ENCODE results near the gene TRMT11.

DNA sequence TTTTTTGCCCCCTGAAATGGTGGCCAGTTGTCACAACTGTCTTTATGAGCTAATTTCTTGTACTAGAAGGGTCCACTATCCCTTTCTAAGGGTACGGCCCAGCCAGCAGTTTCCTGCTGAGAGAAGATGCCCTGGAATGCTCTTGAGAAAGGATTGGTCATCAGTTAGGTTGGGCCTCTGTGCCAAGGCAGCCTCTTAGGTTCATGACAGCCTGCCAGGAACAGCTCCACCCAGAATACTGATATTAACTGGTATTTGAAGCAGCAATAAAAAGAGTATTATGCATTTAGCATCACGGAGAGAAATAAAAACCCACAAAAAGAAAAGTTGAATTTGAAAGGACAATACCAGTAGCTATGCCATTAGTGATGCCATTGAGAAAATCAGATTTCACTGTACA is 38.7 kb upstream of the TRMT11 start:
- TF ChIP-seq, protein P1, sequence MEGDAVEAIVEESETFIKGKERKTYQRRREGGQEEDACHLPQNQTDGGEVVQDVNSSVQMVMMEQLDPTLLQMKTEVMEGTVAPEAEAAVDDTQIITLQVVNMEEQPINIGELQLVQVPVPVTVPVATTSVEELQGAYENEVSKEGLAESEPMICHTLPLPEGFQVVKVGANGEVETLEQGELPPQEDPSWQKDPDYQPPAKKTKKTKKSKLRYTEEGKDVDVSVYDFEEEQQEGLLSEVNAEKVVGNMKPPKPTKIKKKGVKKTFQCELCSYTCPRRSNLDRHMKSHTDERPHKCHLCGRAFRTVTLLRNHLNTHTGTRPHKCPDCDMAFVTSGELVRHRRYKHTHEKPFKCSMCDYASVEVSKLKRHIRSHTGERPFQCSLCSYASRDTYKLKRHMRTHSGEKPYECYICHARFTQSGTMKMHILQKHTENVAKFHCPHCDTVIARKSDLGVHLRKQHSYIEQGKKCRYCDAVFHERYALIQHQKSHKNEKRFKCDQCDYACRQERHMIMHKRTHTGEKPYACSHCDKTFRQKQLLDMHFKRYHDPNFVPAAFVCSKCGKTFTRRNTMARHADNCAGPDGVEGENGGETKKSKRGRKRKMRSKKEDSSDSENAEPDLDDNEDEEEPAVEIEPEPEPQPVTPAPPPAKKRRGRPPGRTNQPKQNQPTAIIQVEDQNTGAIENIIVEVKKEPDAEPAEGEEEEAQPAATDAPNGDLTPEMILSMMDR (optimal IDR thresholded peaks at IDR 0.05 in 1 of 3, IDR thresholded peaks at IDR 0.05 in 1 of 3, conservative IDR thresholded peaks at IDR 0.05 in 1 of 3; ENCODE audit: extremely low read depth in 1 of 3, insufficient read depth in 2 of 3, low read length in 3 of 3) = no peak
- TF ChIP-seq EZH2 (IDR thresholded peaks at IDR 0.05; ENCODE audit: low read length) = no peak
